Measurements from ENCODE around the gene EDEM2.
"Not testable (repeated sequence)": the region's sequence is repeated elsewhere in the genome, so short reads cannot be mapped to it uniquely, and the experiment has no call there.

The EDEM2 gene

GRCh38 chr20:35146920-35147574 lies at the start of gene EDEM2:
Gene EDEM2, minus strand, starts transcription at chr20:35147336. Its CDS starts 78 bp downstream, at chr20:35147258.
- DNase-seq (ENCODE audit: low spot score), result peak; percentile 97

GRCh38 chr20:35196313-35196712 lies 49.2 kb upstream of the EDEM2 start:
- no peak for DNase-seq (ENCODE audit: low spot score)

- DNase-seq (ENCODE audit: low spot score), result not testable (repeated sequence)
Measured at GRCh38 chr20:35193031-35193791, 46.1 kb upstream of the EDEM2 start.

- DNase-seq (ENCODE audit: low spot score), result no peak
Measured at GRCh38 chr20:35192118-35192872, 45.2 kb upstream of the EDEM2 start.

GRCh38 chr20:35191419-35192117 lies 44.4 kb upstream of the EDEM2 start:
- DNase-seq (ENCODE audit: low spot score), result no peak

GRCh38 chr20:35190556-35190955 lies 43.4 kb upstream of the EDEM2 start:
- no peak for DNase-seq (ENCODE audit: low spot score)

GRCh38 chr20:35189223-35189622 lies 42.1 kb upstream of the EDEM2 start:
- not testable (repeated sequence) for DNase-seq (ENCODE audit: low spot score)

- no peak for DNase-seq (ENCODE audit: low spot score)
Measured at GRCh38 chr20:35187584-35188190, 40.6 kb upstream of the EDEM2 start.

GRCh38 chr20:35186691-35187289 lies 39.7 kb upstream of the EDEM2 start:
- not testable (repeated sequence) for DNase-seq (ENCODE audit: low spot score)

- DNase-seq (ENCODE audit: low spot score), result peak; percentile 55
Measured at GRCh38 chr20:35181731-35182130, 34.6 kb upstream of the EDEM2 start.

GRCh38 chr20:35180266-35180665 lies 33.1 kb upstream of the EDEM2 start:
- DNase-seq (ENCODE audit: low spot score), result no peak

GRCh38 chr20:35179292-35180212 lies 32.4 kb upstream of the EDEM2 start:
- DNase-seq (ENCODE audit: low spot score), result no peak

GRCh38 chr20:35176132-35176531 lies 29.0 kb upstream of the EDEM2 start:
- no peak for DNase-seq (ENCODE audit: low spot score)

- DNase-seq (ENCODE audit: low spot score), result peak; percentile 36
Measured at GRCh38 chr20:35174458-35175216, 27.5 kb upstream of the EDEM2 start.

- peak; percentile 27 for DNase-seq (ENCODE audit: low spot score)
Measured at GRCh38 chr20:35173576-35174192, 26.5 kb upstream of the EDEM2 start.

GRCh38 chr20:35172434-35172806 lies 25.3 kb upstream of the EDEM2 start:
- no peak for DNase-seq (ENCODE audit: low spot score)

GRCh38 chr20:35171753-35172433 lies 24.8 kb upstream of the EDEM2 start, which contains the start of gene PROCR:
Gene PROCR, plus strand, starts transcription at chr20:35172072. Its CDS starts 83 bp downstream, at chr20:35172155.
- DNase-seq (ENCODE audit: low spot score), result peak; percentile 95

GRCh38 chr20:35171438-35171752 lies 24.3 kb upstream of the EDEM2 start:
- DNase-seq (ENCODE audit: low spot score), result no peak

Data from GM03348 (cell line).